Thoracic aorta (tissue), 2 donors: Measurements from ENCODE around the gene HSH2D. TPM values are rescaled to one million over a fixed set of nuclear protein-coding genes. Genes with fewer than 3 reads are reported as not detected.

Experiments used
- ATAC-seq: fragments of 150-250 bp; one replicate; pipeline ENCODE4 v1.8.0; 2017; ENCODE audit warnings: low read depth; ENCODE audit not compliant: insufficient number of reproducible peaks, low FRiP score
- DNase-seq: peaks from one replicate; pipeline ENCODE4 v3.0.0-alpha.2; 2020; ENCODE audit warnings: low spot score
- H3K27ac ChIP-seq, 2 donors: fragments of 200-600 bp; sonication (generic); 1 replicate in 1 of 2; 2 replicates in 1 of 2; pipeline ENCODE4 v1.5.1; 2016; ENCODE audit warnings: mild to moderate bottlenecking in 2 of 2, moderate library complexity in 2 of 2
- H3K27me3 ChIP-seq: fragments of 200-600 bp; sonication (generic); replicated peaks from 2 replicates; pipeline ENCODE4 v1.6.0; 2016; ENCODE audit warnings: mild to moderate bottlenecking; ENCODE audit not compliant: insufficient read depth
- H3K36me3 ChIP-seq: fragments of 200-600 bp; sonication (generic); one replicate; pipeline ENCODE4 v1.5.1; 2016
- H3K4me1 ChIP-seq, 2 donors: fragments of 200-600 bp; sonication (generic); 1 replicate in 1 of 2; 2 replicates in 1 of 2; pipeline versions ENCODE4 v1.5.1 to v1.6.0; 2016; ENCODE audit warnings: low read depth in 2 of 2, mild to moderate bottlenecking in 1 of 2; ENCODE audit not compliant: control insufficient read depth in 1 of 2
- H3K4me3 ChIP-seq: fragments of 200-600 bp; sonication (generic); 2 replicates; pipeline ENCODE4 v1.5.1; 2016; ENCODE audit warnings: mild to moderate bottlenecking
- H3K9me3 ChIP-seq: fragments of 200-600 bp; sonication (generic); 2 replicates; pipeline ENCODE4 v1.5.1; 2016
- total RNA-seq, 2 donors: library from RNA; depleted of rRNA; stranded (reverse); fragments of >200 nt; gene quantifications; one replicate each; pipeline versions ENCODE4 v1.1.0 to v1.2.3, GENCODE V29; 2016
- TF ChIP-seq, protein P1 (sequence below): fragments of 200-600 bp; sonication (generic); IDR thresholded peaks from one replicate; pipeline ENCODE4 v1.5.1; 2019; ENCODE audit warnings: antibody characterized with exemption

Gene HSH2D, protein sequence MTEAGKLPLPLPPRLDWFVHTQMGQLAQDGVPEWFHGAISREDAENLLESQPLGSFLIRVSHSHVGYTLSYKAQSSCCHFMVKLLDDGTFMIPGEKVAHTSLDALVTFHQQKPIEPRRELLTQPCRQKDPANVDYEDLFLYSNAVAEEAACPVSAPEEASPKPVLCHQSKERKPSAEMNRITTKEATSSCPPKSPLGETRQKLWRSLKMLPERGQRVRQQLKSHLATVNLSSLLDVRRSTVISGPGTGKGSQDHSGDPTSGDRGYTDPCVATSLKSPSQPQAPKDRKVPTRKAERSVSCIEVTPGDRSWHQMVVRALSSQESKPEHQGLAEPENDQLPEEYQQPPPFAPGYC
- 1 to 10 TPM in 1 of 2 donors, not detected in 1; 2.2 TPM for total RNA-seq

DNA sequence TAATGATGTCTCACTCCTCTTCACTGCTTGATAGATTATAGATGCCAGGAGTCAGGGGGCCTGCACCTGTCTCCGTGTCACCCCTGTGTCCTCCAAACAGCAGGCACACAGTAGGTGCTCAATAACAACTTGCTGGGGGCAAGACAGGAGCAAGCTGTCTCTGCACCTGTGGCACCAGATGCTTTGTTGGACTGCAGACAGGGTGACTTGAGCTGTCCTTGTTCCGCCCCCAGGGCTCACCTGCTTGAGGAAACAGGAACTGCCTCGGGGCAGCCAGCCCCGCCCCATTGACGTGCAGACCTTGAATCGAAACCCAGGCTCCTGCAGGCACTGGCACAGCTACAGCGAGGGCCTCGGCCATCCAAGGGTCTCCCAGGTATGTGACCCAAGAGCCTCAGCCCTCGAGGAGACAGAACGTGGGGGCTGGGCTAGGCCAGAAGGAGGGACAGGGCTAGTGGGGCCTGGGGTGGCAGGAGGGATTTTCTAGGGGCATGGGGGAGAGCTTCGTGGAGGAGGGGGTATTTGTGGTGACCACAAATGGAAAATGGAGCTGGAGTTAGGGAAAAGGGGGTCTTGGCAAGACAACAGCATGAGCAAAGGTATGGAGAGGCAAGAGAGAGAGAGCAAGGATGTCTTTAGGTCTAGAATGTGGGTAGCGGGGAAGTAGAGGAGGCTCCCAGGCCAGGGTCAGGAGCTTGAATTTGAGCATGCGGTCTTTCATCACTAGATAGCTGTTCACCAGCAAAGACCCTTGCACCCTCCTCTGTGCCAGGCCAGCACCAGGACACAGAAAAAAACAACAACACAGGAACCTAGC lies at the start of gene HSH2D:
Gene HSH2D (plus strand): TSS at position 287 of the 817 bp plus-strand sequence. CDS start 5,066 bp downstream, outside the sequence.
- DNase-seq (no peak), ATAC-seq (no peak)
- Histone ChIP-seq H3K4me1 (no peaks in the 10 kb centered on the region), H3K9me3 (no peaks in the 10 kb centered on the region), H3K27ac (no peak within 1 kb of the TSS), H3K36me3 (no peaks in the 10 kb centered on the region), H3K4me3 (peak within 1 kb of the TSS; percentile 49), H3K27me3 (no peaks in the 10 kb centered on the region)
- TF ChIP-seq, protein P1, sequence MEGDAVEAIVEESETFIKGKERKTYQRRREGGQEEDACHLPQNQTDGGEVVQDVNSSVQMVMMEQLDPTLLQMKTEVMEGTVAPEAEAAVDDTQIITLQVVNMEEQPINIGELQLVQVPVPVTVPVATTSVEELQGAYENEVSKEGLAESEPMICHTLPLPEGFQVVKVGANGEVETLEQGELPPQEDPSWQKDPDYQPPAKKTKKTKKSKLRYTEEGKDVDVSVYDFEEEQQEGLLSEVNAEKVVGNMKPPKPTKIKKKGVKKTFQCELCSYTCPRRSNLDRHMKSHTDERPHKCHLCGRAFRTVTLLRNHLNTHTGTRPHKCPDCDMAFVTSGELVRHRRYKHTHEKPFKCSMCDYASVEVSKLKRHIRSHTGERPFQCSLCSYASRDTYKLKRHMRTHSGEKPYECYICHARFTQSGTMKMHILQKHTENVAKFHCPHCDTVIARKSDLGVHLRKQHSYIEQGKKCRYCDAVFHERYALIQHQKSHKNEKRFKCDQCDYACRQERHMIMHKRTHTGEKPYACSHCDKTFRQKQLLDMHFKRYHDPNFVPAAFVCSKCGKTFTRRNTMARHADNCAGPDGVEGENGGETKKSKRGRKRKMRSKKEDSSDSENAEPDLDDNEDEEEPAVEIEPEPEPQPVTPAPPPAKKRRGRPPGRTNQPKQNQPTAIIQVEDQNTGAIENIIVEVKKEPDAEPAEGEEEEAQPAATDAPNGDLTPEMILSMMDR, result no peak

DNA sequence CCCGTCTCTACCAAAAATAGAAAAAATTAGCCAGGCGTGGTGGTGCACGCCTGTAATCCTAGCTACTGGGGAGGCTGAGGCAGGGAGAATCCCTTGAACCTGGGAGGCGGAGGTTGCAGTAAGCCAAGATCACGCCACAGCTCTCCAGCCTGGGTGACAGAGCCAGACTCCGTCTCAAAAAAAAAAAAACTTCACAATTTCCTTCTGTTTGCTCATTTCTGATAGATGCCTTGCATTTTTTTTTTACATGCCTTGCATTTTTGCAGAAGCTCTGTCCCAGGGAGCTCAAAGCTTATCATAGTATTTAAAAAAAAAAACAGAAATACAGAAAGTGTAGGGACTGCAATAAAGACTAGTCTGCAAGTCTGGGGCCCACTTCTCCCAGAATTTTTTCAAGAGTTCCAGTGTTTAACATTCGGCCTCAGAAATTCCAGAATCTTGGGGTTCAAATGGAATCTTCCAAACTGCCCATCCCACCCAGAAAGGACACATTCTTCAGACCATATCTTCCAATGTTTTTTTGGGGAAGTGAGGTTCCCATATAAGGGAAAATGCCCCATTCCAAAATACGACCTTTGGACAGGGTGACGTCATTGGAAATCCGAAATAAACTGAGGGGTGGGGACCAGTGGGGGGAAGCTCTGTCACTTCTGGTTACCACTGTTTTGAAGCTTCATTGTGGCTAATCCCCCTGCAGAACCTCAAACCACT lies 49.0 kb upstream of the HSH2D start:
- Histone ChIP-seq H3K27me3 (no peaks in the 10 kb centered on the region), H3K4me1 (peaks cover 5 to 21% of the 10 kb centered on the region in 2 donors), H3K27ac (peak overlapping the region; percentile 27 to 37), H3K36me3 (peaks cover 91% of the 10 kb centered on the region), H3K9me3 (no peaks in the 10 kb centered on the region), H3K4me3 (no peak overlapping the region)
- TF ChIP-seq, protein P1, result no peak
- no peak for ATAC-seq
- DNase-seq, result no peak

DNA sequence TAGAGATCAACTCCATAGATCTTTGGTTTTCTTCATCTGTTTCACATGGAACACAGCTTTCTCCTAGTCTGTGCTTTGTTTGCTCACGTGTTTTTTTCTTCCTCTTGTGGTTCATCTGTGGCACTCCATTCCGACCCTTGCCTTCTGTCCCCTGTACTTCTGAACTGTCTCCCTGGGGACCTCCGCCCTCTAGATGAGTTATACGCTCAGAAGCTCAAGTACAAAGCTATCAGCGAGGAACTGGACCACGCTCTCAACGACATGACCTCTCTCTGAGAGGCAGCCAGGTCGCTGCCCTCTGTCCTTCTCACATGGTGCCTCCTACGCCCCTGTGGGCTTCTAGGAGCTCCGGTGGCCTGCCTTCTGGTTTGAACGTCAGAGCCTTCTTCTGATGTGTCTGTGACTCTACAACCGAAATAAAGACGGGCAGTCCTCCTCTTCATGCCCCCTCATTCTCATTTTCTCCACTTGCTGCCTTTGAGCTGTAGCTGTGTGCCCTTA lies 48.4 kb upstream of the HSH2D start:
- H3K36me3 ChIP-seq, result peaks cover 91% of the 10 kb centered on the region
- peaks cover 5 to 21% of the 10 kb centered on the region in 2 donors for H3K4me1 ChIP-seq
- no peak overlapping the region for H3K4me3 ChIP-seq
- no peaks in the 10 kb centered on the region for H3K27me3 ChIP-seq
- no peak for ATAC-seq
- TF ChIP-seq, protein P1, result no peak
- peak overlapping the region; percentile 27 to 37 for H3K27ac ChIP-seq
- DNase-seq, result no peak
- H3K9me3 ChIP-seq, result no peaks in the 10 kb centered on the region

DNA sequence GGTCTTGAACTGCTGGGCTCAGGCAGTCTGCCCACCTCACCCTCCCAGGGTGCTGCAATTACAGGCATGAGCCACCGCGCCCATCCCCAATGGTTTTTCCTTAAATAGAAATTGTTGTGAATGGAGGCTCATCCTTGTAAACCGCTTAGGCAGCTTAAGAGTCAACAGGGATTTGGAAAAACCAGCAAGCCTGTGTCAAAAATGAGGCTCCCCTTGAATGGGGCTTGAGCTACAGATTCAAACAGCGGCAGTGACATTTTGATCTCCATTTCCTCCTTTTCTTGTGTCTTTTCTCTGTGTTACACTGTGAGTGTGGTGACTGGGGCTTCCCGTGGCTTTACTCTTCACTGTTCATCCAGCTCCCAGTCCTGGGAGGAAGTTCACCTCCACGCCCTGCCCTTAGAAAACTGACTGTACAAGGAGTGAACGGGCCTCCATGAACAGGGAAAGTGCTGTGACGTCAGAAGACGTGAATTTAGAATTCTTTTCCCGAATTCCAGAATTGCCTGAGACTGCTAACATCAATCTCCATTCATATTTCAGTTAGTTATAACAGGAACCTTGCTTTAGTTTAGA lies 47.1 kb upstream of the HSH2D start:
- ATAC-seq (no peak), DNase-seq (no peak)
- Histone ChIP-seq H3K36me3 (peaks cover 90% of the 10 kb centered on the region), H3K27ac (peak overlapping the region; percentile 21 to 39), H3K27me3 (no peaks in the 10 kb centered on the region), H3K4me1 (peaks cover 5 to 21% of the 10 kb centered on the region in 2 donors), H3K9me3 (no peaks in the 10 kb centered on the region), H3K4me3 (no peak overlapping the region)
- TF ChIP-seq, protein P1, result no peak
